Tibial nerve (tissue), 4 donors: Measurements from ENCODE around the gene SSH3. TPM values are rescaled to one million over a fixed set of nuclear protein-coding genes. Genes with fewer than 3 reads are reported as not detected.

ENCODE experiments used
- DNase-seq, 2 donors: peaks; one replicate each; pipeline ENCODE4 v3.0.0-alpha.2; 2019; ENCODE audit warnings: low spot score in 2 of 2
- H3K27ac ChIP-seq, 4 donors: fragments of 200-600 bp; sonication (generic) in 3 of 4; one replicate each; pipeline ENCODE4 v1.5.1; 2017 to 2019; ENCODE audit warnings: mild to moderate bottlenecking in 1 of 4
- H3K27me3 ChIP-seq, 2 donors: fragments of 200-600 bp; sonication (generic) in 1 of 2; one replicate each; pipeline versions ENCODE4 v1.5.1 to v1.6.0; 2017 to 2019
- H3K36me3 ChIP-seq, 3 donors: fragments of 200-600 bp; sonication (generic); one replicate each; pipeline ENCODE4 v1.5.1; 2018 to 2019
- H3K4me1 ChIP-seq, 4 donors: fragments of 200-600 bp; sonication (generic) in 3 of 4; one replicate each; pipeline ENCODE4 v1.5.1; 2017 to 2019
- H3K4me3 ChIP-seq, 4 donors: fragments of 200-600 bp; sonication (generic) in 3 of 4; one replicate each; pipeline ENCODE4 v1.5.1; 2017 to 2019; ENCODE audit warnings: mild to moderate bottlenecking in 1 of 4, moderate library complexity in 1 of 4
- H3K9me3 ChIP-seq, 4 donors: fragments of 200-600 bp; sonication (generic) in 3 of 4; one replicate each; pipeline ENCODE4 v1.5.1; 2017 to 2019
- CTCF ChIP-seq, 5 experiments: fragments of 200-600 bp in 3 of 5; fragments of 450-650 bp in 2 of 5; sonication (generic) in 3 of 5; IDR thresholded peaks; one replicate each; pipeline ENCODE4 v1.5.1; 2016 to 2019; ENCODE audit warnings: antibody characterized with exemption in 5 of 5, mild to moderate bottlenecking in 3 of 5, moderate library complexity in 2 of 5
- EP300 ChIP-seq, 2 donors: sonication (generic); formaldehyde crosslinking; IDR thresholded peaks; one replicate each; pipeline ENCODE4 v1.6.1; 2017; ENCODE audit warnings: antibody characterized with exemption in 2 of 2, mild to moderate bottlenecking in 1 of 2
- POLR2A ChIP-seq, 2 donors: fragments of 450-650 bp; IDR thresholded peaks; one replicate each; pipeline ENCODE4 v1.6.1; 2017; ENCODE audit warnings: antibody characterized with exemption in 2 of 2, mild to moderate bottlenecking in 2 of 2, moderate library complexity in 2 of 2
- WGBS, 2 donors: methylation state at CpG; one replicate each; pipeline ENCODE4 v1.1.5; 2018; 5-methylcytosine and 5-hydroxymethylcytosine counted together
- total RNA-seq, 4 donors: library from RNA; depleted of rRNA; stranded (reverse); fragments of >200 nt; gene quantifications; one replicate each; pipeline ENCODE4 v1.1.0, GENCODE V29; 2016

Gene SSH3
- total RNA-seq, 4 donors from 2014 or later, result 28.5 to 51.6 (median 43.1) TPM

GRCh38 chr11:67299471-67300191 lies 3.7 kb upstream of the SSH3 start:
- Histone ChIP-seq H3K9me3 (peaks cover 0 to 20% (median 3%) of the 10 kb centered on the region in 4 donors), H3K27ac (no peak overlapping the region), H3K4me3 (no peak overlapping the region), H3K36me3 (peaks cover 0 to 73% (median 19%) of the 10 kb centered on the region in 3 donors), H3K4me1 (peaks cover 0 to 27% (median 19%) of the 10 kb centered on the region in 4 donors), H3K27me3 (no peaks in the 10 kb centered on the region)
- TF ChIP-seq POLR2A (IDR thresholded peaks at IDR 0.05) (no peak), CTCF (IDR thresholded peaks at IDR 0.05) (no peak), EP300 (IDR thresholded peaks at IDR 0.05) (no peak)
- DNase-seq, result no peak
- 90 to 93% methylated on average over 21 to 29 of the region's 29 CpGs for WGBS, 2 donors

- peaks cover 0 to 32% (median 21%) of the 10 kb centered on the region in 4 donors for H3K4me1 ChIP-seq
- H3K27me3 ChIP-seq, result no peaks in the 10 kb centered on the region
- no peak overlapping the region for H3K4me3 ChIP-seq
- TF ChIP-seq CTCF (IDR thresholded peaks at IDR 0.05), result no peak
- no peak for TF ChIP-seq POLR2A (IDR thresholded peaks at IDR 0.05)
- no peak for TF ChIP-seq EP300 (IDR thresholded peaks at IDR 0.05)
- H3K9me3 ChIP-seq, result peaks cover 0 to 15% (median 3%) of the 10 kb centered on the region in 4 donors
- no peak overlapping the region for H3K27ac ChIP-seq
- H3K36me3 ChIP-seq, result peaks cover 0 to 66% (median 16%) of the 10 kb centered on the region in 3 donors
- DNase-seq, result no peak
- whole genome bisulfite sequencing, 2 donors, result 92 to 97% methylated on average over 13 of the region's 13 CpGs
These were observed 3.0 kb upstream of the SSH3 start for GRCh38 chr11:67300256-67300755.

- WGBS, 2 donors, result 90% methylated on average over 17 to 21 of the region's 22 CpGs
These were observed 2.5 kb upstream of the SSH3 start for GRCh38 chr11:67300756-67301312.

GRCh38 chr11:67301313-67301921 lies 1.9 kb upstream of the SSH3 start:
- Histone ChIP-seq H3K9me3 (peaks cover 0 to 4% (median 0%) of the 10 kb centered on the region in 4 donors), H3K4me1 (peaks cover 0 to 36% (median 21%) of the 10 kb centered on the region in 4 donors), H3K4me3 (no peak overlapping the region), H3K27me3 (no peaks in the 10 kb centered on the region), H3K36me3 (peaks cover 0 to 55% (median 15%) of the 10 kb centered on the region in 3 donors), H3K27ac (peak overlapping the region in 2 of 4 donors; percentile 87 to 88)
- 91 to 92% methylated on average over 15 to 24 of the region's 28 CpGs for WGBS, 2 donors
- TF ChIP-seq CTCF (IDR thresholded peaks at IDR 0.05) (no peak), EP300 (IDR thresholded peaks at IDR 0.05) (no peak), POLR2A (IDR thresholded peaks at IDR 0.05) (no peak)
- peak in 1 of 2 donors; percentile 12 for DNase-seq

More at GRCh38 chr11:67300756-67301312, 2.5 kb upstream of the SSH3 start:
- Histone ChIP-seq H3K4me3 (no peak overlapping the region), H3K27ac (no peak overlapping the region), H3K36me3 (peaks cover 0 to 61% (median 15%) of the 10 kb centered on the region in 3 donors), H3K4me1 (peaks cover 0 to 36% (median 21%) of the 10 kb centered on the region in 4 donors), H3K9me3 (peaks cover 0 to 9% (median 1%) of the 10 kb centered on the region in 4 donors), H3K27me3 (no peaks in the 10 kb centered on the region)
- DNase-seq, result peak in 1 of 2 donors; percentile 11
- TF ChIP-seq CTCF (IDR thresholded peaks at IDR 0.05) (no peak), POLR2A (IDR thresholded peaks at IDR 0.05) (no peak), EP300 (IDR thresholded peaks at IDR 0.05) (no peak)
